ENCODE data around the gene MAFF.

DNA sequence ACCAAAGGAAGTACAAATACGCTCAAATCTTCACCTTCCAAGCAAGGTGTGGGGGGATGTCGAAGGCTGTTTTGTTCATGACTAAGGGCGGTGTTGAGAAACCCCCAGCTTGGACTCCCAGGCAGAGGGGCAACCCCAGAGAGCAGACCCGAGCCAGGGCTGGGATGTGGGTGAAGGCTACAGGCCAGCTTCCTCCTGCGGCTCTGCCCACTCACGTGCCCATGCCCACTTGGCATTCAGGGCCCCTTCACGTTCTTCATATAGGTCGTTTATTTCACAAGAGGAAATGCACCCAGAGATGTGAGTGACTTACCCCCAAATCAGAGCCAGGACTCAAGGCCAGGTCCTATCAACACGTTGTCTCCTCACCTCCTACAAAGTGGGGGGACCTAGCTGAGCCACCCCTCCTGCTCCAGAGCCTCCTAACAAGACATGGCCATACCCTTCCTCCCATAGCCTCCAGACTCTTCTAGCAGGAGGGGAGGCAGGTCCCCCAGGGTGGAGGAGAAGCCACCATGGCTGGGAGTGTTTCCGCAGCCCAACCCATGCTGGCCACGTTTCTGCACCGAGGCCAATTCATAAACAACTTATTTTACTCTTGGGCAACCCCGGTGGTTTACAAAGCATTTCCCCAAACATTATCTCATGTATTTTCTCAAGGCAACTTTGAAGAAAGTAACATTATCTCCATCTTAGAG is 49.0 kb downstream of the MAFF start:
- TF ChIP-seq, protein P1, sequence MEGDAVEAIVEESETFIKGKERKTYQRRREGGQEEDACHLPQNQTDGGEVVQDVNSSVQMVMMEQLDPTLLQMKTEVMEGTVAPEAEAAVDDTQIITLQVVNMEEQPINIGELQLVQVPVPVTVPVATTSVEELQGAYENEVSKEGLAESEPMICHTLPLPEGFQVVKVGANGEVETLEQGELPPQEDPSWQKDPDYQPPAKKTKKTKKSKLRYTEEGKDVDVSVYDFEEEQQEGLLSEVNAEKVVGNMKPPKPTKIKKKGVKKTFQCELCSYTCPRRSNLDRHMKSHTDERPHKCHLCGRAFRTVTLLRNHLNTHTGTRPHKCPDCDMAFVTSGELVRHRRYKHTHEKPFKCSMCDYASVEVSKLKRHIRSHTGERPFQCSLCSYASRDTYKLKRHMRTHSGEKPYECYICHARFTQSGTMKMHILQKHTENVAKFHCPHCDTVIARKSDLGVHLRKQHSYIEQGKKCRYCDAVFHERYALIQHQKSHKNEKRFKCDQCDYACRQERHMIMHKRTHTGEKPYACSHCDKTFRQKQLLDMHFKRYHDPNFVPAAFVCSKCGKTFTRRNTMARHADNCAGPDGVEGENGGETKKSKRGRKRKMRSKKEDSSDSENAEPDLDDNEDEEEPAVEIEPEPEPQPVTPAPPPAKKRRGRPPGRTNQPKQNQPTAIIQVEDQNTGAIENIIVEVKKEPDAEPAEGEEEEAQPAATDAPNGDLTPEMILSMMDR (IDR thresholded peaks at IDR 0.05; ENCODE audit: insufficient read depth, low read length), result no peak
- TF ChIP-seq, protein P2, sequence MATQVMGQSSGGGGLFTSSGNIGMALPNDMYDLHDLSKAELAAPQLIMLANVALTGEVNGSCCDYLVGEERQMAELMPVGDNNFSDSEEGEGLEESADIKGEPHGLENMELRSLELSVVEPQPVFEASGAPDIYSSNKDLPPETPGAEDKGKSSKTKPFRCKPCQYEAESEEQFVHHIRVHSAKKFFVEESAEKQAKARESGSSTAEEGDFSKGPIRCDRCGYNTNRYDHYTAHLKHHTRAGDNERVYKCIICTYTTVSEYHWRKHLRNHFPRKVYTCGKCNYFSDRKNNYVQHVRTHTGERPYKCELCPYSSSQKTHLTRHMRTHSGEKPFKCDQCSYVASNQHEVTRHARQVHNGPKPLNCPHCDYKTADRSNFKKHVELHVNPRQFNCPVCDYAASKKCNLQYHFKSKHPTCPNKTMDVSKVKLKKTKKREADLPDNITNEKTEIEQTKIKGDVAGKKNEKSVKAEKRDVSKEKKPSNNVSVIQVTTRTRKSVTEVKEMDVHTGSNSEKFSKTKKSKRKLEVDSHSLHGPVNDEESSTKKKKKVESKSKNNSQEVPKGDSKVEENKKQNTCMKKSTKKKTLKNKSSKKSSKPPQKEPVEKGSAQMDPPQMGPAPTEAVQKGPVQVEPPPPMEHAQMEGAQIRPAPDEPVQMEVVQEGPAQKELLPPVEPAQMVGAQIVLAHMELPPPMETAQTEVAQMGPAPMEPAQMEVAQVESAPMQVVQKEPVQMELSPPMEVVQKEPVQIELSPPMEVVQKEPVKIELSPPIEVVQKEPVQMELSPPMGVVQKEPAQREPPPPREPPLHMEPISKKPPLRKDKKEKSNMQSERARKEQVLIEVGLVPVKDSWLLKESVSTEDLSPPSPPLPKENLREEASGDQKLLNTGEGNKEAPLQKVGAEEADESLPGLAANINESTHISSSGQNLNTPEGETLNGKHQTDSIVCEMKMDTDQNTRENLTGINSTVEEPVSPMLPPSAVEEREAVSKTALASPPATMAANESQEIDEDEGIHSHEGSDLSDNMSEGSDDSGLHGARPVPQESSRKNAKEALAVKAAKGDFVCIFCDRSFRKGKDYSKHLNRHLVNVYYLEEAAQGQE (IDR thresholded peaks at IDR 0.05; ENCODE audit: insufficient replicate concordance, low read depth), result no peak
- TF ChIP-seq POLR2AphosphoS5 (IDR thresholded peaks at IDR 0.05; ENCODE audit: low read depth), result no peak
